Subcutaneous adipose tissue (tissue), 4 donors: ENCODE data around the gene ANGPT4. TPM values are rescaled to one million over a fixed set of nuclear protein-coding genes. Genes with fewer than 3 reads are reported as not detected.

Experiments
- CTCF ChIP-seq: fragments of 450-650 bp; IDR thresholded peaks from one replicate; pipeline ENCODE4 v1.5.1; 2016; ENCODE audit warnings: low read depth, mild to moderate bottlenecking, control low read depth, antibody characterized with exemption, moderate library complexity
- total RNA-seq, 4 donors: library from RNA; depleted of rRNA; stranded (reverse); fragments of >200 nt; gene quantifications; one replicate each; pipeline ENCODE4 v1.1.0, GENCODE V29; 2016

ANGPT4 gene
- total RNA-seq, 4 donors from 2014 or later, result 2.3 to 106 (median 8.7) TPM

GRCh38 chr20:871436-871835, 44.7 kb downstream of the ANGPT4 start:
- TF ChIP-seq CTCF, result no peak

- TF ChIP-seq CTCF, result no peak
Observed at GRCh38 chr20:870758-871157, 45.4 kb downstream of the ANGPT4 start.

- no peak for TF ChIP-seq CTCF
Observed at GRCh38 chr20:869606-870005, 46.5 kb downstream of the ANGPT4 start.

GRCh38 chr20:868279-868678, 47.9 kb downstream of the ANGPT4 start:
- TF ChIP-seq CTCF, result no peak

GRCh38 chr20:865440-865839, 50.7 kb downstream of the ANGPT4 start:
- TF ChIP-seq CTCF, result no peak

GRCh38 chr20:860891-861290, 55.2 kb downstream of the ANGPT4 start:
- TF ChIP-seq CTCF, result no peak

- TF ChIP-seq CTCF, result no peak
Observed at GRCh38 chr20:859751-860231, 56.3 kb downstream of the ANGPT4 start.
